GM19395 (cell line): ENCODE results near the gene IRS2.
"Not testable (repeated sequence)": the region's sequence is repeated elsewhere in the genome, so short reads cannot be mapped to it uniquely, and the experiment has no call there.

Experiments
- ATAC-seq: cut with Tn5 transposase; IDR thresholded peaks from one replicate; pipeline ENCODE4 v1.9.1; 2021; ENCODE audit warnings: mild to moderate bottlenecking, moderate library complexity; ENCODE audit not compliant: unreplicated experiment

IRS2 gene

GRCh38 chr13:109737046-109737573, 49.3 kb downstream of the IRS2 start:
- ATAC-seq = no peak

DNA sequence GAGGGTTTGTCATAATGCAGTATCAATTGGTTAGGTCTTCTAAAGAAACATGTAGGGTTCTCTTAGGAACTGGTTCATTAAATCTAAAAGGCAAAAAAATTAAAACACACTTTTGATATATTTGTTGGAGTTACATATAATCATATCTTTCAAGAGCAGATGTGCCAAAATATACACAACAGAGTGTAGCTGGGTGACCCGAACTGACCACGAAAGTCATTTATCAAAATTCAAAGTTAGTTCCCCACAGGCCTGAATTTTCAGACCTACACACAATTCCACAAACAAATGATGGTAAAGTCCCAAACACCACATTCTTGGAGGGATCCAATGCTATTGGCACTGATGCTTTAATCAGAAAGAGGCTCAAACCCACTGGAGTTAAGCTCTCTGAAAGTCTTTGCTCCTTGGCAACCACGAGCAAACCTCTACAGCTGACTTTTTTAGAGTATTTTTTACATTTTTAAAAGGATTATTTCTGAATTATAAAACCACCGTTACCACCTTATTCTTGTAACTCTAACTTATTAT, 50.9 kb downstream of the IRS2 start:
- no peak for ATAC-seq

GRCh38 chr13:109734002-109734785, 52.2 kb downstream of the IRS2 start:
- no peak for ATAC-seq

- ATAC-seq = no peak
Observed at GRCh38 chr13:109733550-109733949, 52.8 kb downstream of the IRS2 start.

DNA sequence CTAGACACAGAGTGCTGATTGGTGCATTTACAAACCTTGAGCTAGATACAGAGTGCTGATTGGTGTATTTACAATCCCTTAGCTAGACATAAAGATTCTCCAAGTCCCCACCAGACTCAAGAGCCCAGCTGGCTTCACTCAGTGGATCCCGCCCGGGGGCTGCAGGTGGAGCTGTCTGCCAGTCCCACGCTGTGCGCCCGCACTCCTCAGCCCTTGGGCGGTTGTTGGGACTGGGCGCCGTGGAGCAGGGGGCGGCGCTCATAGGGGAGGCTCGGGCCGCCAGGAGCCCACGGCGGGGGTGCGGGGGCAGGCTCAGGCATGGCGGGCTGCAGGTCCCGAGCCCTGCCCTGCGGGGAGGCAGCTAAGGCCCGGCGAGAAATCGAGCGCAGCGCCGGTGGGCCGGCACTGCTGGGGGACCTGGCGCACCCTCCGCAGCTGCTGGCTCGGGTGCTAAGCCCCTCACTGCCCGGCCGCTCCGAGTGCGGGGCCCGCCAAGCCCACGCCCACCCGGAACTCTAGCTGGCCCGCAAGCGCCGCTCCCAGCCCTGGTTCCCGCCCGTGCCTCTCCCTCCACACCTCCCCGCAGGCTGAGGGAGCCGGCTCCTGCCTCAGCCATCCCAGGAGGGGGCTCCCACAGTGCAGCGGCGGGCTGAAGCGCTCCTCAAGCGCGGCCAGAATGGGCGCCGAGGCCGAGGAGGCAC, 53.8 kb downstream of the IRS2 start:
- not testable (repeated sequence) for ATAC-seq

DNA sequence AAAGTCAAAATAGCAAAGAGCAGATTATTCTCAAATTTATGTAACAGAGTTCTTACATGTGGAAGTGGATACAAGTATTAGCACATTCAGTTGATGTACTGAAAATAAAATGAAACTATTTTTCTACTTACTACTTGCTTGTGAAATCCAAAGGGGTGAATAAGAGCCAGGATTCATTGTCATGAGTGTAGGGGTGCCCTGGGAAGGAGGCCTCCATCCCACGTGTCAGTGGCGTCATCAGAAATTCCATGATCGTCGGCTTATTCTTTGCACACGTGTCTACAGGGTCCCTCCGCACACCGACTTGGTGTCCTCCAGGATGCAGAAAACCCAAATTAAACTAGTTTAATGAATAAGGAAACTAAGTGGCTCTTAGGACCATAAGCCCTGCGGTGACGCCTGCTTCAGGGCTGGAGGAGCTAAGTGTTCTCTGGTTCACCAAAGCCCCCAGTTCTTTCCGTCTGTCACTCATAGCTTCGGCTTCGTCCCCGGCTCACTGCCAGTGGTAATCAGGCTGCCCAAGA, 55.5 kb downstream of the IRS2 start:
- ATAC-seq = no peak

DNA sequence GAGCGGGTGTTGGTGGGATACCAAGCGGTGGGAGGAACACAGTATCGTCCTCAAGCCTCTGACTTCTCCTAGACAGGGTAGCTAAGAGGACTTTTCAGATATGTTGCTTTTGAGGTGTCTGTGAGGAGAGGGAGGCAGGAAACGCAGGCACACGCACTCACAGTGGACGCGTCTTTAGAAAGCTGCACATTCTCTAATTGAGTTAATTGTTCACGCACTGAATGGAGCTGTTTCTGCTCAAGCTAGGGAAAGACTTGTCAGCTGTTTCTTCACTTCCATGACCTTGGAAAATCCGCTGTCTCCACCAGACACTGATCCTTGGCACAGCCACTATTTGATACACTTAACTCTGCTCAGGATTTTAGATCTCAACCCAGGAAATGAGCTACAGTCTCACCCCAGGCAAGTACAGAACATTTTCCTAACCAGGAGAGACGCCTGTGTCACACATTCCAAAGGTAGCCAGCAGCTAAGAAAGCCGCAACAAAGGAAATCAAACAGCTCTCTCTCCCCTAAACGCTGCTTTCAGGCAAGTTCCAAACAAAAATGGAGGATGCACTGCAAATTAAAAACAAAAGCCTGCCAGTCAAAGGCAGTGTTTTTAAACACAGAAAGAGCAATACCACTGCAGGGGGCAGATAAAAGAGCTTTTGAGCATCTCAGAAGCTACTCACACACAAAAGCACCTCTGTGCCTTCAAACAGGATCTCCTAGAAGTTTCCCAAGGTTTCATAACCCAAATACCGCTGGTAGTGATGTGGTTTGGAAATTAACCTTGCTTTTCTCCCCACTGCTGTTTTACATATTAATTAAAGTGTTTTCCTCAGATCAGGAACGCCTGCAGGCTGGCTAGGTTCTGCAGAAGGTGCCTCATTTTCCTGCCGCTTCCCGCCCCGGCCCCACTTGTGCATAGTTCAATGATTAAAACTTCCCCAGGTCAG, 57.3 kb downstream of the IRS2 start:
- ATAC-seq = no peak

- ATAC-seq = no peak
Observed at GRCh38 chr13:109728061-109728460, 58.3 kb downstream of the IRS2 start.

DNA sequence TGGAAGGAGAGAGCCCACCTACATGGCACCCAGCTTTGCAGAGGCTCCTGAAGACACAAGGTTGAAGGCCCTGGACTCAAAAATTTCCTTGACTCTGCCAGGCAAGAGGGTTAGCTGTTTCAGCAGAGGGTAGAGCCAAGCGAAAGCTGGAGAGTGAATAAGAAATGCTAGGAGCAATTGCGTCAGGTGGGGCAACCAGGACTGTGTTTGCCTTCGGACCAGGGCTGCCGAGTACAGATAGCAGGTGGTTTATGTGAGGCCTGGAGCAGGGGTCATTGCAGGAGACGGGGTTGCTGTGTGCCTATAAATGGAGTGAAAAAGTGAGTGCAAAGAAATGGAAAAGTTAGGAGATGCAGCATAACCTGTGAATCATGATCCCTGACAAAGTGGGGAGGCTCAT, 59.1 kb downstream of the IRS2 start:
- ATAC-seq = no peak

GRCh38 chr13:109725995-109726637, 60.3 kb downstream of the IRS2 start:
- ATAC-seq = no peak

- no peak for ATAC-seq
Observed at GRCh38 chr13:109725297-109725696, 61.1 kb downstream of the IRS2 start.

DNA sequence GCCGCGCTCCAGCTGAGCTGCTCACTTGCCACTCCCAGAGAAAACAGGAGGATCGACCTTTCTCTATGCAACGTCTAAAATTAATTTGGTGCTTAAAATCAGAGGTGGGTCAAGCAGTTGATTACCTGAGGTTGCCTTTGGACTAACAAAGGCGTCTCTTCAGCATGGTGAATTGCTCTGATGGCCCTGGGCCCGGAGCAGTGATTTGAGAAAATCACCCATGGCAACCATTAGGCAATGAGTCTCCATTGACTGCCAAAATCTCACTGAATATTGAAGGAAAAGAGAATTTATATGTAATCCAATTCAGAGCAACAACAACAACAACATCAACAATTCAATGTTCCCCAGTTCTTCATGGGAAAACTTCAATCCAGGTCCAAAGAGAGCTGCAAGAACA, 61.8 kb downstream of the IRS2 start:
- no peak for ATAC-seq

DNA sequence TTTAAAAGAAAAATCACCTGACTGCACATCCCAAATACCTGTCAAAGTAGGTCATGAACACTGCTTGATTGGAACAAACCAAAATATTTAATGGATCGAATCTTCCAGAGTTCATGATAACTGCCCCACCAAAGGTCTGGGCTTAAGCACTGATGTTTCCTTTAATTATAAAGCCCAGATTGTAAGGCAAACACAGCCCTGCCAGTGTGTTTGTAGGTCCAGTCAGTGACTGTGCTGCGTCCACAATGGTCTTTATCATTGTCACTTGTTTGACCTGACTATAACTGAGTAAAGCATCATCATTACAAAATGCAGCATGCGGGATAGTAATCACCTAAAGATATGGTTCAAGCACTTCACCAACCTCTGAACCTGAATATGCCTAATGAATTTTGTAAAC, 63.3 kb downstream of the IRS2 start:
- no peak for ATAC-seq

DNA sequence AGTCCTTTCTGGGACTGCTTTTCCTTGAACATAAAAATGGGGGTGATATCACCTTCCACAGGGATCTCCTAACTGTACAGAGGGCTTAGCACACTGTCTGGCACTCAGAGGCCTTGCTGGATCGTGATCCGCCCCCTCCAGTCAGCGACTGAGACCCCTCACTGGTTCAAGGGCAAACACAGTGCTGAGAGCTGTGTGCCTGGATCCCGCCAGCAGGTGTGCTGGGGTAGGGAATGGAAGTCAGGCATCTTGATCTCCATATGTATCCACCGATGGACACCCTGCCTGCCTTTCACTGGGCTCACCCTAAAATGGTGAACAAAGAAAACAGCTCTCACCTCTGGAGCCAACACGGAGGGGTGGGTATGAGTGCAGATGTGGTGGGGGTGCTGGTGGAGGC, 64.3 kb downstream of the IRS2 start:
- no peak for ATAC-seq

DNA sequence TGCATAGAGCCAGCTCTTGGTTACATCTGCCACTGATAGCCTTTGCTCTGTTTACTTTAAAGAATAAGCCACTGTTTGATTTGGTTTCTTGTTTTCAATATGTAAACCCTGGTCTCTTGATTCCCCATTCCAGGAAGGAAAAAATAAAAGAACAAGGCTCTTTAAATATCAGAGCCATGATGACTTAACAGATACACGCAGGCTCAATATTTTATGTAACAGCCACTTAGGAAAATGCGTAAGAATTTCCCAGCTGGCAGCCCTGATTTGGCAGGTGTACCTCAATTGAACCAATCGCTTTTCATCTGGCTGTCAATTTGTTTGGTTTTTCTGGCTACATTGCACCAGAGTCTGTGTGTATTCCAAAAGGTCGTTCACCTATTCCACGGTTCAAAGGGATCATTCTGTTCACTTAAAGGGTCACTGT, 65.6 kb downstream of the IRS2 start:
- ATAC-seq = no peak

- ATAC-seq = no peak
Observed at GRCh38 chr13:109719962-109720646, 66.3 kb downstream of the IRS2 start.

DNA sequence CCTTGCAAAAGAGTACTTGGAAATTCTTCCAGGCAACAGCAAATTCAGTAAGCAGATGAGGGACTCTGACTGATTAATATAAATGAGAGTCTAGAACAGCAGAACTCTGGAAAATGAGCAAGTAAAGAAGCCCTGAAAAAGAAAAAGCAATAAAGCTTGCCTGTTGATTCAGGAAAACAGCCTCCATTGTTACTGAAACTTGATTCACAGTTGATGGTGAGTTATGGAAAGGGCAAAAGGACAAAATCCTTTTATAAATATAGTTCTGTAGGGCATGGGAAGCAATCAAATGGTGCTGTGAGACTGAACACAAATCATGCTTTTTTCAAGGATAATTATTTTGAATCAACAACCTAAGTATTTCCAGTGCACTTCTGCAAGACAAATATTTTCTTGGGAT, 67.7 kb downstream of the IRS2 start:
- no peak for ATAC-seq

GRCh38 chr13:109717686-109718085, 68.7 kb downstream of the IRS2 start:
- no peak for ATAC-seq

DNA sequence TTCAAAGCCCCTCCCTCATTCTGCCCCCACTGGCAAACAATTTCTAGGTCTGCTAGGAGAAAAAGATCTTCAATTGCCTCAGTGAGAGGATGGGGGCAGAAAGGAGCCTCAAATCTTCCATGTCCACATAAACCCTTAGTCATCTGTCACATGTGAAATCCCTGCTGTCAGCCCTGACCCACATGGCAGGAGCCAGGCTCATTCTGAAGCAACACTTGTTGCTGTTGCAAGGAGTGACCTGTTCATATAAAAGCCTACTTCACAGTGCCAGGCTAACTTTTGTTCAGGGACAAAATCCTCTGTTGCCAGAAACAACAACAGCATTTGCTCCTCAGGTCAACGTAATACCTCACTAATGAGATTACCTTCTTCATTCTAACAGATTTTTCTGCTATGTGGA, 70.5 kb downstream of the IRS2 start:
- ATAC-seq = no peak

GRCh38 chr13:109713681-109714080, 72.7 kb downstream of the IRS2 start:
- ATAC-seq = no peak
